H9 (cell line): Measurements from ENCODE around the gene GRIFIN. TPM values are rescaled to one million over a fixed set of nuclear protein-coding genes. Genes with fewer than 3 reads are reported as not detected.

Source experiments
- DNase-seq: peaks from one replicate; pipeline ENCODE4 v3.0.0-alpha.2; 2017
- H2AFZ ChIP-seq: one replicate; pipeline ENCODE4 v1.6.1; 2013; ENCODE audit warnings: mild to moderate bottlenecking, low read length, control low read depth, moderate library complexity
- H2AK5ac ChIP-seq: 2 replicates; pipeline ENCODE4 v1.6.1; 2013; ENCODE audit warnings: low read length, control low read depth, mixed read lengths; ENCODE audit not compliant: insufficient read length
- H2BK120ac ChIP-seq: one replicate; pipeline ENCODE4 v1.6.1; 2013; ENCODE audit warnings: low read depth, mild to moderate bottlenecking, low read length, control low read depth, inconsistent platforms; ENCODE audit not compliant: poor library complexity, severe bottlenecking
- H2BK12ac ChIP-seq: 2 replicates; pipeline ENCODE4 v1.6.1; 2013; ENCODE audit warnings: low read length, control low read depth, mixed read lengths, low read depth; ENCODE audit not compliant: insufficient read length
- H2BK15ac ChIP-seq: 2 replicates; pipeline ENCODE4 v1.6.1; 2013; ENCODE audit warnings: low read depth, low read length, control low read depth
- H2BK20ac ChIP-seq: one replicate; pipeline ENCODE4 v1.6.1; 2013; ENCODE audit warnings: low read depth, mild to moderate bottlenecking, low read length, control low read depth, inconsistent platforms; ENCODE audit not compliant: poor library complexity, severe bottlenecking
- H2BK5ac ChIP-seq: 2 replicates; pipeline ENCODE4 v1.6.1; 2013; ENCODE audit warnings: low read length, control low read depth, mixed read lengths; ENCODE audit not compliant: insufficient read length
- H3K14ac ChIP-seq: 2 replicates; pipeline ENCODE4 v1.6.1; 2013; ENCODE audit warnings: low read length, control low read depth; ENCODE audit not compliant: insufficient read depth
- H3K18ac ChIP-seq: 2 replicates; pipeline ENCODE4 v1.6.1; 2013; ENCODE audit warnings: low read depth, mild to moderate bottlenecking, mixed read lengths, low read length, control low read depth; ENCODE audit not compliant: insufficient read length
- H3K23ac ChIP-seq: 2 replicates; pipeline ENCODE4 v1.6.1; 2013; ENCODE audit warnings: low read length, control low read depth, mixed read lengths, low read depth; ENCODE audit not compliant: insufficient read length
- H3K23me2 ChIP-seq: 2 replicates; pipeline ENCODE4 v1.6.1; 2013; ENCODE audit warnings: low read depth, mild to moderate bottlenecking, mixed read lengths, low read length, control low read depth; ENCODE audit not compliant: insufficient read length, poor library complexity, severe bottlenecking
- H3K27ac ChIP-seq: 2 replicates; pipeline ENCODE4 v1.5.1; 2013; ENCODE audit warnings: low read length, control low read depth, mixed read lengths, low read depth; ENCODE audit not compliant: insufficient read length
- H3K27me3 ChIP-seq: 2 replicates; pipeline ENCODE4 v1.6.1; 2013; ENCODE audit warnings: low read length, control low read depth, inconsistent platforms; ENCODE audit not compliant: insufficient read depth
- H3K4ac ChIP-seq: 2 replicates; pipeline ENCODE4 v1.6.1; 2013; ENCODE audit warnings: low read depth, mild to moderate bottlenecking, control low read depth, inconsistent platforms, low read length, moderate library complexity
- H3K4me1 ChIP-seq: 2 replicates; pipeline ENCODE4 v1.6.1; 2013; ENCODE audit warnings: low read length, control low read depth, inconsistent platforms; ENCODE audit not compliant: insufficient read depth
- H3K4me2 ChIP-seq: 2 replicates; pipeline ENCODE4 v1.6.1; 2013; ENCODE audit warnings: low read length, control low read depth, mixed read lengths; ENCODE audit not compliant: insufficient read length, insufficient read depth
- H3K56ac ChIP-seq: 2 replicates; pipeline ENCODE4 v1.6.1; 2013; ENCODE audit warnings: low read depth, mild to moderate bottlenecking, mixed read lengths, low read length, control low read depth; ENCODE audit not compliant: insufficient read length
- H3K79me1 ChIP-seq: 2 replicates; pipeline ENCODE4 v1.6.1; 2013; ENCODE audit warnings: low read depth, mild to moderate bottlenecking, moderate library complexity, low read length, control low read depth, inconsistent platforms; ENCODE audit not compliant: insufficient read depth, poor library complexity, severe bottlenecking
- H3K79me2 ChIP-seq: 2 replicates; pipeline ENCODE4 v1.6.1; 2013; ENCODE audit warnings: low read length, control low read depth, inconsistent platforms; ENCODE audit not compliant: insufficient read depth
- H3K9ac ChIP-seq: 2 replicates; pipeline ENCODE4 v1.6.1; 2013; ENCODE audit warnings: low read length, control low read depth, mixed read lengths; ENCODE audit not compliant: insufficient read length; ENCODE audit errors: extremely low read depth
- H3K9me3 ChIP-seq: one replicate; pipeline ENCODE4 v1.6.1; 2013; ENCODE audit warnings: low read depth, low read length, inconsistent platforms; ENCODE audit not compliant: control insufficient read depth
- H3T11ph ChIP-seq: one replicate; pipeline ENCODE4 v1.6.1; 2013; ENCODE audit warnings: mild to moderate bottlenecking, low read length, control low read depth, inconsistent platforms
- H4K20me1 ChIP-seq: one replicate; pipeline ENCODE4 v1.6.1; 2013; ENCODE audit not compliant: control insufficient read depth, insufficient read length, insufficient read depth
- H4K5ac ChIP-seq: 2 replicates; pipeline ENCODE4 v1.6.1; 2013; ENCODE audit warnings: low read depth, mild to moderate bottlenecking, mixed read lengths, low read length, control low read depth; ENCODE audit not compliant: insufficient read length
- H4K8ac ChIP-seq: replicated peaks from 2 replicates; pipeline ENCODE4 v1.6.1; 2013; ENCODE audit warnings: low read length, control low read depth, mixed read lengths, low read depth; ENCODE audit not compliant: insufficient read length
- H4K91ac ChIP-seq: 2 replicates; pipeline ENCODE4 v1.6.1; 2013; ENCODE audit warnings: low read depth, mild to moderate bottlenecking, moderate library complexity, mixed read lengths, low read length, control low read depth; ENCODE audit not compliant: insufficient read length
- H3K27ac Mint-ChIP-seq, 3 experiments: 2 replicates in 2 of 3; 3 replicates in 1 of 3; pipeline ENCODE4 v1.8.0; 2020 to 2021; ENCODE audit warnings: mixed read lengths in 3 of 3, mild to moderate bottlenecking in 1 of 3, moderate library complexity in 1 of 3
- H3K27me3 Mint-ChIP-seq: 2 replicates; pipeline ENCODE4 v1.8.0; 2021; ENCODE audit warnings: low read depth, mild to moderate bottlenecking, moderate library complexity, mixed read lengths
- H3K36me3 Mint-ChIP-seq, 3 experiments: 2 replicates in 2 of 3; 3 replicates in 1 of 3; pipeline ENCODE4 v1.8.0; 2020 to 2021; ENCODE audit warnings: low read depth in 3 of 3, mixed read lengths in 3 of 3; ENCODE audit not compliant: insufficient read depth in 1 of 3
- H3K4me1 Mint-ChIP-seq, 2 experiments: 2 replicates each; pipeline ENCODE4 v1.8.0; 2020; ENCODE audit warnings: mixed read lengths in 2 of 2
- H3K4me3 Mint-ChIP-seq, 2 experiments: 2 replicates in 1 of 2; 3 replicates in 1 of 2; pipeline ENCODE4 v1.8.0; 2020 to 2021; ENCODE audit warnings: mild to moderate bottlenecking in 2 of 2, mixed read lengths in 2 of 2, moderate library complexity in 1 of 2
- H3K9me3 Mint-ChIP-seq, 2 experiments: 2 replicates in 1 of 2; 3 replicates in 1 of 2; pipeline ENCODE4 v1.8.0; 2020; ENCODE audit warnings: mild to moderate bottlenecking in 2 of 2, mixed read lengths in 2 of 2, moderate library complexity in 1 of 2
- WGBS: extraction: QIAGEN DNeasy Blood & Tissue Kit; methylation state at CpG from one replicate; pipeline ENCODE4 v1.1.7; 2013; ENCODE audit warnings: missing lambda C conversion rate, low lambda C conversion rate, mixed read lengths; ENCODE audit not compliant: insufficient read length; ENCODE audit errors: extremely low coverage; 5-methylcytosine and 5-hydroxymethylcytosine counted together
- total RNA-seq: library from RNA; stranded (reverse); gene quantifications from 2 replicates; pipeline ENCODE4 v1.2.1, GENCODE V29; 2021
- TF ChIP-seq, protein P1 (sequence below): fragments of 200-600 bp; sonication (generic); conservative IDR thresholded peaks from 3 replicates; pipeline ENCODE4 v1.8.0; 2021; ENCODE audit warnings: antibody characterized with exemption, mild to moderate bottlenecking

GRIFIN gene
- total RNA-seq, 1 experiment from 2014 or later: not detected

DNA sequence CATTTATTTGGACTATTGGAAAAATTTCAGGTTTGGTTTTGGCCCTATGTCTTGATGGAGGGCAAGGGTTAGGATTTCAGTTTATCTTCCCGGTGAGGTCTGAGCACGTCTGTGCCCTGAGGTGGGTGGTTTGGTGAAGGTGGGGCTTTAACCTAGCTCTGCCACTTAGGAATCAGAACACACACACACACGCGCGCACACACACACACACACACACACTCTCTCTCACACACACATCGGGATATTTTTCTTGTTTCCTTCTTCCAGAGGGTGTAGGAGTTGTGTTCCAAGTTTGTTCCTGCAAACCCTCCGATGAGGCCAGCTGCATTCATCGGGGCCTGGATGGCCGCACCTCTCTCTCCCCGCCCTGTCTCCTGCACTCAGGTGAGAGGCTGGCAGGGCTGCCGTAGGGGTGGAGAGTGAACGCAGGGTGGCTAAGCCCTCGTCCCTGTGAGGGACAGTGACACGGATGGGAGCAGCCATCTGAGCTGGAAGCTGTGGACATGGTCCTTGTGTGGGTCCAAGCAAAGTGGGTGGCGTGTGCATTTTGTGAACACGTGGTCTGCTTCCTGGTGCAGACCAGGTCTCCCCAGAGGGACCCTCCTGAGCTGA, 38.6 kb downstream of the GRIFIN start:
- Histone ChIP-seq H3K23me2 (no peaks in the 10 kb centered on the region), H4K8ac (no peak overlapping the region), H2BK15ac (no peak overlapping the region), H3K27me3 (no peaks in the 10 kb centered on the region), H3K4me2 (no peak overlapping the region), H3T11ph (no peak overlapping the region), H2AK5ac (no peak overlapping the region), H2BK20ac (no peak overlapping the region), H2AFZ (no peak overlapping the region), H4K20me1 (no peaks in the 10 kb centered on the region), H3K27ac (no peak overlapping the region), H3K4me1 (no peaks in the 10 kb centered on the region), H3K9me3 (no peaks in the 10 kb centered on the region), H3K14ac (no peak overlapping the region), H2BK5ac (no peak overlapping the region), H3K79me1 (no peaks in the 10 kb centered on the region), H3K23ac (no peak overlapping the region), H3K18ac (no peak overlapping the region), H3K9ac (no peak overlapping the region), H3K56ac (no peak overlapping the region), H2BK12ac (no peak overlapping the region), H4K91ac (no peak overlapping the region), H3K79me2 (no peaks in the 10 kb centered on the region), H3K4ac (no peak overlapping the region), H4K5ac (no peak overlapping the region), H2BK120ac (no peak overlapping the region)
- Mint-ChIP-seq H3K27ac (no peak overlapping the region; a peak in 1 of 7 replicates), H3K4me3 (no peak overlapping the region), H3K9me3 (no peaks in the 10 kb centered on the region; a peak in 1 of 5 replicates), H3K36me3 (peaks cover 4 to 46% (median 25%) of the 10 kb centered on the region in 3 experiments), H3K4me1 (peaks cover 0 to 13% of the 10 kb centered on the region in 2 experiments; a peak in 2 of 4 replicates), H3K27me3 (no peaks in the 10 kb centered on the region)
- TF ChIP-seq, protein P1, sequence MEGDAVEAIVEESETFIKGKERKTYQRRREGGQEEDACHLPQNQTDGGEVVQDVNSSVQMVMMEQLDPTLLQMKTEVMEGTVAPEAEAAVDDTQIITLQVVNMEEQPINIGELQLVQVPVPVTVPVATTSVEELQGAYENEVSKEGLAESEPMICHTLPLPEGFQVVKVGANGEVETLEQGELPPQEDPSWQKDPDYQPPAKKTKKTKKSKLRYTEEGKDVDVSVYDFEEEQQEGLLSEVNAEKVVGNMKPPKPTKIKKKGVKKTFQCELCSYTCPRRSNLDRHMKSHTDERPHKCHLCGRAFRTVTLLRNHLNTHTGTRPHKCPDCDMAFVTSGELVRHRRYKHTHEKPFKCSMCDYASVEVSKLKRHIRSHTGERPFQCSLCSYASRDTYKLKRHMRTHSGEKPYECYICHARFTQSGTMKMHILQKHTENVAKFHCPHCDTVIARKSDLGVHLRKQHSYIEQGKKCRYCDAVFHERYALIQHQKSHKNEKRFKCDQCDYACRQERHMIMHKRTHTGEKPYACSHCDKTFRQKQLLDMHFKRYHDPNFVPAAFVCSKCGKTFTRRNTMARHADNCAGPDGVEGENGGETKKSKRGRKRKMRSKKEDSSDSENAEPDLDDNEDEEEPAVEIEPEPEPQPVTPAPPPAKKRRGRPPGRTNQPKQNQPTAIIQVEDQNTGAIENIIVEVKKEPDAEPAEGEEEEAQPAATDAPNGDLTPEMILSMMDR: no peak
- WGBS: no CpG with 5 or more reads among the region's 16 CpGs
- DNase-seq: no peak
